HG02884 (cell line): ENCODE results near the gene ARFGEF3.

ENCODE experiments used
- ATAC-seq: cut with Tn5 transposase; IDR thresholded peaks from one replicate; pipeline ENCODE4 v1.9.1; 2021; ENCODE audit warnings: mild to moderate bottlenecking, moderate library complexity; ENCODE audit not compliant: unreplicated experiment

The ARFGEF3 gene

DNA sequence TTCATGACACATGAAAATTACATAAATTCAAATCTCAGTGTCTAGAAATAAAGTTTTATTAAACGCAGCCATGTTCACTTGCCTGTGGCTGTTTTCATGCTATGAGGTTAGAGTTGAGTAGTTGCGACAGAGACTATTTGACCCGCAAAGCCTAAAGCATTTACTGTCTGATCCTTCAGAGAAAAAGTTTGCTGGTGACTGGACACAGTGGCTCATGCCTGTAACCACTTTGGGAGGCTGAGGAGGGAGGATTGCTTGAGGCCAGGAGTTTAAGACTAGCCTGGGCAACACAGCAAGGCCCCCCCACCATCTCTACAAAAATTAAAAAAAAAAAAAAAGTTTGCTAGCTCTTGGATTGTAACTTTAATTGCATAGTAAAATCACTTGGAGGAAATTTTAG is 225.2 kb downstream of the ARFGEF3 start:
- no peak for ATAC-seq

DNA sequence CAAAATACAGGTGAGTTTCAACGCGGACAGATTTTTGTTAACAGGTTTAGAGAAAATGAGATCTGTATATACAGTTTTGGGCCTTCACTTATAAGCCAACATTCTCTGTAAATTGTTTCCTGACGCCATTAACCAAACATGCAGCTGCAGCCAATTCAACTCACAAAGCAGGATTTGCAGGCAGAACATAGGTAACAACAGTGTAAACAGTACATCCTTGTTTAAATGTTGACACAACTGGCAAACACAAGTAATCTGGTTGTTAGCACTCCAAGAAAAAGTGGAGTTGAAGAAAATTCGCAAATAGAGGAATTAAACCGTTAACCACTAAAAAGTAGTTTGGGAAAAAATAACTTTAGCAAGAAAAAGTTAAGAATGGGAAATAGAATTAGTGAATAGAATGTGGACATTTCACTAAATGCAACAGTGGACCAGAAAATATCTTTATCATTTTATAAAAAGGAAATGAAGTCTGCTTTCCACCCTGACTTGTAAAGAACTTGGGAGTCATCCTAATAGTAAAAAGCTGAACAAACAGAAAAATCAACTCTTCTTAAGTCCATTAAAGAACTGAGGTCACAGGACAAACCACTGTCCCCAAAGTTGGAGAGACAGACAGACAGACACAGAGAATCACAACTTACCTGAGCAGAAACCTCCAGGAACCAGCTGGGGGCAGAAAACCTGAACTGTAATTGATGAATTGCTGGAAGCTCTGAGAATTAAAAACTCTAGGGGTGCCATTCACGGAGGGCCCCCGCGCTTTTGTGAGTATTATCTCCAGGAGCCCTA is 226.0 kb downstream of the ARFGEF3 start:
- ATAC-seq, result no peak

DNA sequence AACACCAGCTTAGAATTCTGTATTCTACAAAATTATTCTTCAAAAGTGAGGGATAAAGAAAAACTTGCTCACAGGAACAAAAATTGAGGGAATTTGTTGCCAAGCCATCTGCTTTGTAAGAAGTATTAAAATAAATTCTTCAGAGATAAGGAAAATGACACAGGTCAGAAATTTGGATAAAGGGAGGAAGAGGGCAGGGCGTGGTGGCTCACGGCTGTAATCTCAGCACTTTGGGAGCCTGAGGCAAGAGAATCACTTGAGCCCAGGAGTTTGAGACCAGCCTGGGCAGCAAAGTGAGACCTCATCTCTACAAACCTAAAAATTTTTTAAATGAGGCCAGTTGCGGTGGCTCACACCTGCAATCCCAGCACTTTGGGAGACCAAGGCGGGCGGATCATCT is 227.8 kb downstream of the ARFGEF3 start:
- no peak for ATAC-seq
